Prostate gland (tissue), 2 donors: ENCODE results near the gene VAMP7.
"Not testable (repeated sequence)": the region's sequence is repeated elsewhere in the genome, so short reads cannot be mapped to it uniquely, and the experiment has no call there.

Experiments
- POLR2A ChIP-seq: fragments of 450-650 bp; IDR thresholded peaks from one replicate; pipeline ENCODE4 v1.6.1; 2016; ENCODE audit warnings: antibody characterized with exemption, mild to moderate bottlenecking
- POLR2AphosphoS5 ChIP-seq: sonication (generic); formaldehyde crosslinking; IDR thresholded peaks from one replicate; pipeline ENCODE4 v1.6.1; 2017; ENCODE audit warnings: antibody characterized with exemption
- TF ChIP-seq, protein P1 (sequence below), 4 experiments: fragments of 200-600 bp in 2 of 4; fragments of 450-650 bp in 2 of 4; sonication (generic) in 2 of 4; IDR thresholded peaks; 1 replicate in 3 of 4; 2 replicates in 1 of 4; pipeline ENCODE4 v1.5.1; 2016 to 2019; ENCODE audit warnings: antibody characterized with exemption in 4 of 4, mild to moderate bottlenecking in 2 of 4, moderate library complexity in 2 of 4

DNA sequence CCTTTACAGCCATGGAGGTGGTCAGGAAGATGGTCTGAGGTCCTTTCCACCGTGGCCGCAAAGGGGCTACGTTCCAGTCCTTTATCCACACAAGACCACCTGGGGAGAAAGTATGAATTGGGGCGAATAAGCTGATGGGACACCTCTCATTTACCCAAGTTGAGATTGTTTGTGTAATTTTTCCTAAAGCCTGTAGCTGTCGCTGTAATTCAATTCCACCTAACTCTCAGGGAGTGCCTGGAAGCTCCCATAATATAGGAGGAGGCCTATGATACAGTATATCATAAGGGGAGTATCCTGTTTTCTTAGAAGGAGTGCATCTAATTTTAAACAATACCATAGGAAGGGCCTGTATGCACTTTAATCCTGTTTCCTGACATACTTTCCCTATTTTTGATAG is 90.5 kb downstream of the VAMP7 start:
- not testable (repeated sequence) for TF ChIP-seq POLR2A, POLR2AphosphoS5
- TF ChIP-seq, protein P1, sequence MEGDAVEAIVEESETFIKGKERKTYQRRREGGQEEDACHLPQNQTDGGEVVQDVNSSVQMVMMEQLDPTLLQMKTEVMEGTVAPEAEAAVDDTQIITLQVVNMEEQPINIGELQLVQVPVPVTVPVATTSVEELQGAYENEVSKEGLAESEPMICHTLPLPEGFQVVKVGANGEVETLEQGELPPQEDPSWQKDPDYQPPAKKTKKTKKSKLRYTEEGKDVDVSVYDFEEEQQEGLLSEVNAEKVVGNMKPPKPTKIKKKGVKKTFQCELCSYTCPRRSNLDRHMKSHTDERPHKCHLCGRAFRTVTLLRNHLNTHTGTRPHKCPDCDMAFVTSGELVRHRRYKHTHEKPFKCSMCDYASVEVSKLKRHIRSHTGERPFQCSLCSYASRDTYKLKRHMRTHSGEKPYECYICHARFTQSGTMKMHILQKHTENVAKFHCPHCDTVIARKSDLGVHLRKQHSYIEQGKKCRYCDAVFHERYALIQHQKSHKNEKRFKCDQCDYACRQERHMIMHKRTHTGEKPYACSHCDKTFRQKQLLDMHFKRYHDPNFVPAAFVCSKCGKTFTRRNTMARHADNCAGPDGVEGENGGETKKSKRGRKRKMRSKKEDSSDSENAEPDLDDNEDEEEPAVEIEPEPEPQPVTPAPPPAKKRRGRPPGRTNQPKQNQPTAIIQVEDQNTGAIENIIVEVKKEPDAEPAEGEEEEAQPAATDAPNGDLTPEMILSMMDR (IDR thresholded peaks at IDR 0.05) = not testable (repeated sequence)
